ENCODE measurements around the gene ARHGEF37.

The ARHGEF37 gene

DNA sequence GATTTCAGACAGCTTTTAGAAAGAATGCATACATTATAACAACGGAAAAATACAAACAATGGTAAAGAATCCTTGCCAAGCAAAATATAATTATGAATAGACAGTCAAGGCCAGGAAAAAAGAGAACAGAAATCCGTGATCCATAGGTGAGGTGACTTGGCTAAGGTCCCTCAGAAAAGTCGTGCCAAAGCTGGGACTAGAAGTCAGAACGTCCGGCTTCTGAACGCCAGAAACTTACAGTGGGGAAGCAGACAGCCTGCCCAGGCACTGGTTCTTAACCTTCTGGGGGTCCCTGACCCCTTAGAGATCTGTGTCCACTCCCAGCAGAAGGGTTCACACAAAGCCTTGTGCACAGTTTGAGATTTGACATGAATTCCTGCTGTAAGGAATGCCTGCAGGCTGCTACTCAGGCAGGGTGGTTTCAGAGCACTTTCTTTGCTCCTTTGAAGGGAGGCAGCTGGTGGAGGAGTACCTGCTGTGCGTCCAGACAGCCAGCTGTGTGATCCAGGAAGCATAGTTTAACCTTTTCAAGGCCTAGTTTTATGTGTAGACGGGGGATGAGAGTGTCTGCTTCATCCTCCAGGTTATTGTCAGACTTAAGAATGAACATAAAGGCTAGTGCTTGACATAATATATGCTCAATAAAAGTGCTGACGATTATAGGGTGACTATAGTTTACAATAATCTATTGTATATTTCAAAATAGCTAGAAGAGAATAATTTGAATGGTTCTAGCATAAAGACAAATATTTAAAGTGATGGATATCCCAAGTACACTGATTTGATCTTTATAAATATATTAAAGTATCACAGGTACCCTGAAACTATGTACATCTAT, 852 bp downstream of the ARHGEF37 start:
- Histone ChIP-seq H3K4me3 (ENCODE audit: low read length) (peak overlapping the region; percentile 72), H3K27me3 (ENCODE audit: low read depth, low read length) (no peaks in the 10 kb centered on the region; the same call in 1 of the 2 replicates), H3K36me3 (replicated peaks; ENCODE audit: low read depth, low read length) (no peaks in the 10 kb centered on the region), H3K27ac (ENCODE audit: low read length) (no peak overlapping the region), H3K79me2 (ENCODE audit: low read length) (no peaks in the 10 kb centered on the region), H4K20me1 (ENCODE audit: insufficient read depth, low read length) (no peaks in the 10 kb centered on the region), H3K9ac (ENCODE audit: low read length) (0 out of 2 replicates have a peak overlapping the region, but pooled peaks have one; percentile 37), H2AFZ (ENCODE audit: low read depth, low read length) (no peak overlapping the region), H3K4me1 (ENCODE audit: low read length) (peaks cover 11% of the 10 kb centered on the region; the same call in 1 of the 2 replicates), H3K9me3 (ENCODE audit: insufficient read depth, low read length) (no peaks in the 10 kb centered on the region), H3K4me2 (ENCODE audit: low read length) (peak overlapping the region; percentile 88)
- TF ChIP-seq, protein P1, sequence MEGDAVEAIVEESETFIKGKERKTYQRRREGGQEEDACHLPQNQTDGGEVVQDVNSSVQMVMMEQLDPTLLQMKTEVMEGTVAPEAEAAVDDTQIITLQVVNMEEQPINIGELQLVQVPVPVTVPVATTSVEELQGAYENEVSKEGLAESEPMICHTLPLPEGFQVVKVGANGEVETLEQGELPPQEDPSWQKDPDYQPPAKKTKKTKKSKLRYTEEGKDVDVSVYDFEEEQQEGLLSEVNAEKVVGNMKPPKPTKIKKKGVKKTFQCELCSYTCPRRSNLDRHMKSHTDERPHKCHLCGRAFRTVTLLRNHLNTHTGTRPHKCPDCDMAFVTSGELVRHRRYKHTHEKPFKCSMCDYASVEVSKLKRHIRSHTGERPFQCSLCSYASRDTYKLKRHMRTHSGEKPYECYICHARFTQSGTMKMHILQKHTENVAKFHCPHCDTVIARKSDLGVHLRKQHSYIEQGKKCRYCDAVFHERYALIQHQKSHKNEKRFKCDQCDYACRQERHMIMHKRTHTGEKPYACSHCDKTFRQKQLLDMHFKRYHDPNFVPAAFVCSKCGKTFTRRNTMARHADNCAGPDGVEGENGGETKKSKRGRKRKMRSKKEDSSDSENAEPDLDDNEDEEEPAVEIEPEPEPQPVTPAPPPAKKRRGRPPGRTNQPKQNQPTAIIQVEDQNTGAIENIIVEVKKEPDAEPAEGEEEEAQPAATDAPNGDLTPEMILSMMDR (IDR thresholded peaks at IDR 0.05; ENCODE audit: low read depth, low read length), result no peak
- TF ChIP-seq EZH2phosphoT487 (IDR thresholded peaks at IDR 0.05; ENCODE audit: low read depth), result no peak

DNA sequence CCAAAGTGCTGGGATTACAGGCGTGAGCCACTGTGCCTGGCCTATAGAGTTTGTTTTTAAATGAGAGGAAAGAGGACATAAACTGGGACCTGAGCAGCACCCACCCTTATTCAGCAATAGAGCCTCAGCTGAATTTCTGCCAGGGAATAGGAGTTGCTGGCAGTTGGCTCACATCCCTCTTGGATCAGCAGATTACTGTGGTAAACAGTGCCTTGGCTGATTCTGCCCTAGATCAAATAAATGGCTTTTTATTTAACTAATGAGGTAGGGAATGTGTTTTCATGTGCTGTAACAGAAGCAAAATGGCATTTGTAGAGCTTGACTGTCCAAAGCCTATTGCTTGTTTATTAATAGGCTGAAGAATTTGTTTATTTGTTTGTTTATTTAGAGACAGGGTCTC, 2.1 kb downstream of the ARHGEF37 start:
- no peak overlapping the region for H3K4me3 ChIP-seq (ENCODE audit: low read length)

DNA sequence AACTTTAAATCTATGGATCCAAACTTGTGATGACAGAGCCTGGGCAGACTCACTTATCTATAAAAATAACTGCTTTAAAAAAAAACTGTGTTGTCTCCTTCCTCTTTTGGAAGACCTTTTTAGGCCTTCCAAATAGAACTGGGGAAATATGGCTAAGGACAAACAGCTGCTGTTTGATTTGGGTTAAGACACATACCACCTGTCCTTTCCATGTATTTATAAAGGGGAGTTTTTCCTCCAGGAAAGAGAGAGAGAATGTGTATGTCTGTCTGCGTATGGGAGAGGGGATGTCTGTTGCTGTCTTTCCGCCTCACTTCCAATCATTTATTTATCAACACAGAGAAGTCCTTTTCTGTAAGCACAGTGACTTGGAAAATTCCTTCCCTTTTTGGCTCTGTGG, 2.8 kb downstream of the ARHGEF37 start:
- Histone ChIP-seq H3K9me3 (ENCODE audit: insufficient read depth, low read length) (no peaks in the 10 kb centered on the region), H3K79me2 (ENCODE audit: low read length) (no peaks in the 10 kb centered on the region), H3K27ac (ENCODE audit: low read length) (no peak overlapping the region), H3K9ac (ENCODE audit: low read length) (no peak overlapping the region), H3K36me3 (replicated peaks; ENCODE audit: low read depth, low read length) (no peaks in the 10 kb centered on the region), H3K4me1 (ENCODE audit: low read length) (peaks cover 12% of the 10 kb centered on the region; the same call in 1 of the 2 replicates), H4K20me1 (ENCODE audit: insufficient read depth, low read length) (no peaks in the 10 kb centered on the region), H3K4me2 (ENCODE audit: low read length) (no peak overlapping the region), H3K27me3 (ENCODE audit: low read depth, low read length) (no peaks in the 10 kb centered on the region; the same call in 1 of the 2 replicates), H2AFZ (ENCODE audit: low read depth, low read length) (no peak overlapping the region), H3K4me3 (ENCODE audit: low read length) (no peak overlapping the region)
- TF ChIP-seq EZH2phosphoT487 (IDR thresholded peaks at IDR 0.05; ENCODE audit: low read depth), result no peak
- TF ChIP-seq, protein P1 (IDR thresholded peaks at IDR 0.05; ENCODE audit: low read depth, low read length), result no peak

More for the DNA sequence above, 2.1 kb downstream of the ARHGEF37 start:
- H3K79me2 ChIP-seq (ENCODE audit: low read length), result no peaks in the 10 kb centered on the region
- H3K9ac ChIP-seq (ENCODE audit: low read length), result no peak overlapping the region
- no peaks in the 10 kb centered on the region for H3K9me3 ChIP-seq (ENCODE audit: insufficient read depth, low read length)
- H3K36me3 ChIP-seq (replicated peaks; ENCODE audit: low read depth, low read length), result no peaks in the 10 kb centered on the region
- H4K20me1 ChIP-seq (ENCODE audit: insufficient read depth, low read length), result no peaks in the 10 kb centered on the region
- H3K27ac ChIP-seq (ENCODE audit: low read length), result no peak overlapping the region
- H2AFZ ChIP-seq (ENCODE audit: low read depth, low read length), result no peak overlapping the region
- no peaks in the 10 kb centered on the region; the same call in 1 of the 2 replicates for H3K27me3 ChIP-seq (ENCODE audit: low read depth, low read length)
- peaks cover 12% of the 10 kb centered on the region; the same call in 1 of the 2 replicates for H3K4me1 ChIP-seq (ENCODE audit: low read length)
- TF ChIP-seq, protein P1 (IDR thresholded peaks at IDR 0.05; ENCODE audit: low read depth, low read length), result no peak
- TF ChIP-seq EZH2phosphoT487 (IDR thresholded peaks at IDR 0.05; ENCODE audit: low read depth), result no peak
- H3K4me2 ChIP-seq (ENCODE audit: low read length), result no peak overlapping the region

DNA sequence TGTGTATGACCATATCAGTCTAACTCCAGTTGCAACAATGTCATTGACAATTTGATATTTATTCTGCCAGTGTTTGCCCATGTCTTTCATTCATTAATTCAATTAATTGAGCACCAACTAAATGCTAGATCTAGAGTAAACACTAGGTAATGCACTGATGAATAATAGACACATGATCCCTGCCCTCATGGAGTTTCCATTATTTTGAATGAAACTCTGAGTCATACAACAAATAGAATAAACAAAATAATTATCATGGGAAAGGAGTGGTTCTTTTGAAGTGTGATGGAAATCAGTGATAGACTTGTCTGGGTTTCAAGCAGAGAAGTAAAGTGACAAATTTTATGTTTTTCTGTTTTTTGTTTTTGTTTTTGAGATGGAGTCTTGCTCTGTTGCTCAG, 4.6 kb downstream of the ARHGEF37 start:
- TF ChIP-seq, protein P1 (IDR thresholded peaks at IDR 0.05; ENCODE audit: low read depth, low read length), result no peak
- no peak for TF ChIP-seq EZH2phosphoT487 (IDR thresholded peaks at IDR 0.05; ENCODE audit: low read depth)
- Histone ChIP-seq H3K36me3 (replicated peaks; ENCODE audit: low read depth, low read length) (no peaks in the 10 kb centered on the region), H3K4me1 (ENCODE audit: low read length) (peaks cover 10% of the 10 kb centered on the region; the same call in 1 of the 2 replicates), H3K4me3 (ENCODE audit: low read length) (no peak overlapping the region), H3K27me3 (ENCODE audit: low read depth, low read length) (no peaks in the 10 kb centered on the region; the same call in 1 of the 2 replicates), H3K79me2 (ENCODE audit: low read length) (no peaks in the 10 kb centered on the region), H3K9me3 (ENCODE audit: insufficient read depth, low read length) (no peaks in the 10 kb centered on the region), H2AFZ (ENCODE audit: low read depth, low read length) (no peak overlapping the region), H3K9ac (ENCODE audit: low read length) (no peak overlapping the region), H3K27ac (ENCODE audit: low read length) (no peak overlapping the region), H3K4me2 (ENCODE audit: low read length) (no peak overlapping the region), H4K20me1 (ENCODE audit: insufficient read depth, low read length) (no peaks in the 10 kb centered on the region)
